NCI-H2107 (cell line): ENCODE measurements around the gene TXNRD2.

ENCODE experiments used
- DNase-seq: peaks from one replicate; lab custom pipeline; 2025; lab: John Stamatoyannopoulos, UW

Gene TXNRD2

DNA sequence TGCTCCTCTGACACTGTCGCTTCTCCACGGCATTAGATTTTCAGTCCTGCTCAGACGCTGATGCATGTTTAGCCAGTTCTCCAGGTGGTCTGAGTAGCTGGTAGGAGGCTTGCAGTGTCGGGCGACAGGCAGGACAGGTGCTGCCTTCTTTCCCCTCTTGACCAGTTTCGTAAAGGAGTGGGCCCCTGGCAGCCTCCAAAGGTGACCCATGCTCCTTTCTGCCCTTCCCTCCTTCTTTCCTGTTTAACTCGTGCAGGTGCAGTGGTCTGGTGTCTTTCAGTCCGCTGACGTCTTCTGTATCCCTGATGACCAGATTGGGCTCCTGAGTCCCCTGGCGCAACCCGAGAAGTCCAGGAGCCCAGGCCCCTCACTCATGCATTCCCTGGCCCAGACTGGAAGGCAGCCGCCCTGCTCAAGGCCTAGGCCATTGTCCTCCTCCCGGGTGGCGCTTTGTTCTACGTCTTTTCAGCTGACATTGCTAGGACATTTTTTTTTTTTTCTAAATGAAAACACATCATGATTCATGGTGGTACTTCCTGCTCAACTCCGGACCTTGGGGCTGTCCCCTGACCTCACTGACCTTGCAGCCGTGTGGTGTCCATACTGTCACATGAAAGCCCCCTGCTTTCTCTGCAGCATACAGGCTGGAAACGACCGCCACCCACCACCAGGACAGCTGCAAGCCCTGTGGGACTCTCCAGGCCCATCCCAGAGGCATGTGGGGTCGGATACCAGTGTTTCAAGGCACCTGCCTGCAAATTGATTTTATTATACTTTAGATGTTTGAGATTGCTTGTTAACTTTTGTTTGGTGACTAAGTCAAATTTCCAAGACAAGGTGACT is 25.5 kb upstream of the TXNRD2 start:
- no peak for DNase-seq

DNA sequence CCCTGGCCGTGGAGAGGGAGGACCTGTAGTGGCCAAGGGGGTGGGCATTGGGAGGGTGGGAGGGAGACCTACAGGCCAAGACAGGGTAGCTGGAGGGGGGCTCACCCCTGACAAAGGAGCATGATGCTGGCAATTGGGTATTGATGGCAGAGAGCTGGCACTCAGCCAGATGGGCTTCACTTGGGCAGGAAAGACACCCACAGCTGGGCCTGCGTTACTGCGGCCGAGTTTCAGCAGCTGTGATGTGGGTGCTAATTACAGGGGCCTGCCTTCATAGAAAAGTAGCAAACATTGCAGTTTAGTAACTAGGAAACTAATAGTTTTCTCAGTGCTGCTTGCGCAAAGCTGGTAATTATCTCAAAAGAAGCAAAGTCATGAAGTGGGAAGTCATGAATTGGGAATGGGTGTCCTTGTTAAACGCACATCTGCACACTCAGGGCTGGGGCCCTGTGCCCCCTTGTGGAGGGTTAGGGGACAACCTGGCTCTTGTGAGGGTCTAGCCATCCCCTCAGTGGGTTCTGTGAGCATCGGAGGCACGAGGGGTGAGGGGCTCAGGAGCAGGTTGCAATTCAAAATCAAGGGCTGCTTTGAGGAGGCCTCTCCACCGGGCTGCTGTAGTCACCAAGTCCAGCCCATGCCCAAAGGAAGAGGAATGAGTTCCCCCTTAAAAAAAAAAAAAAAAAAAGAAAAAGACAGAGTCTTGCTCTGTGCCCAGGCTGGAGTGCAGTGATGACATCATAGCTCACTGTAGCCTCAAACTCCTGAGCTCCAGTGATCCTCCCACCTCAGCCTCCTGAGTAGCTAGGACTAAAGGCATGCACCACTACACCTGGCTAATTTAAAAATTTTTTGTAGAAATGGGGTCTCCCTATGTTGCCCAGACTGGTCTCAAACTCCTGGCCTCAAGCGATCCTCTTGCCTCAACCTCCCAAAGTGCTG is 24.4 kb upstream of the TXNRD2 start:
- DNase-seq, result no peak

DNA sequence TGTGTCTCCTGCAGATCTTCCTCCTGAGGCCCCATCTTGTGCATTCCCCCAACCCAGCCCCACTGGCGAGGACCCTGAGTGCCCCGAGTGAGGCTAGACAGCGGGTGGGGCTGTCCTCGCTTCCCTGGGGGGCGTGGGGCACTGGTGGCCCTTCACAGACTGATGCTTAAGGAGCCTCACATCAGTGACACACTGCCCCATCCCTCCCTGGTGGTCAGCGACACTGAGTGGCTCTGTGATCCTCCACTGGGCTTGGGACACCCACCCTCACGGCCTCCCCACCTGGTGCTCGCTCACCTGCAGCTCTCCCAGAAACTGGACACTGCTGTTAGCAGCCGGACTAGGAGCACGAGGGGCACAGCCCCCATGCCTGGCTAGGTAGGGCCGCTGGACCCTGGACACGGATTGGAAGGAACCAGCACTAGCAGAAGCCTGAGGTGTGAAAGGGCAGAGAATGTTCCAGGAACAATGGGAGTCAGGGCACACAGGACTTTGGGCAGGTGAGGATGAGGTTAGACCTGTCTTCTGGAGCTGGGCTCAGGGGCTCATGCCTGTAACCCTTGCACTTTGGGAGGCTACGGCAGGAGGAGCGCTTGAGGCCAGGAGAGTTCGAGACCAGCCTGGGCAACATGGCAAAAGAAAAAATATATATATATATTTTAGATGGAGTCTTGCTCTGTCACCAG is 23.2 kb upstream of the TXNRD2 start:
- no peak for DNase-seq

DNA sequence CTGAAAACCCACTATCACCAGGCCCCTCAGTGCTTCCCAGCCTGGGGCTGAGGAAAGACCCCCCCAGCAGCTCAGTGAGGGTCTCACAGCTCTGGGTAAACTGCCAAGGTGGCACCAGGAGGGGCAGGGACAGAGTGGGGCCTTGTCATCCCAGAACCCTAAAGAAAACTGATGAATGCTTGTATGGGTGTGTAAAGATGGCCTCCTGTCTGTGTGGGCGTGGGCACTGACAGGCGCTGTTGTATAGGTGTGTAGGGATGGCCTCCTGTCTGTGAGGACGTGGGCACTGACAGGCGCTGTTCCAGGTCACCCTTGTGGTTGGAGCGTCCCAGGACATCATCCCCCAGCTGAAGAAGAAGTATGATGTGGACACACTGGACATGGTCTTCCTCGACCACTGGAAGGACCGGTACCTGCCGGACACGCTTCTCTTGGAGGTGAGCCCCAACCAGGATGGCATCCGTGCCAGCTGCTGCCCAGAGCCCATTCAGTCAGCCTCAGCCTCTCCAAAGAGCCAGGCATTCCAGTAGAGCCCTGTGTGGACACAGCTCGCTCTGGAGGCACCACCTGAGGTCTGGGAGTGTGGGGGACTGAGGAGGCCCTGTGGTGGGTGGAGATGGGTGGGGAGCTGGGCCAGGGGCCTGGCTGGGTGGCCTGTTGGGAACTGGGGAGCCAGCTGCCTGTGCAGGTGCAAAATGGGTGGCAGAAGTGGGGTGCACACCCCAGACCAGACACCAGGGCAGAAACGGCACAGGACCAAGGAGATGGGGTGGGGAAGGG is 22.4 kb upstream of the TXNRD2 start:
- no peak for DNase-seq

DNA sequence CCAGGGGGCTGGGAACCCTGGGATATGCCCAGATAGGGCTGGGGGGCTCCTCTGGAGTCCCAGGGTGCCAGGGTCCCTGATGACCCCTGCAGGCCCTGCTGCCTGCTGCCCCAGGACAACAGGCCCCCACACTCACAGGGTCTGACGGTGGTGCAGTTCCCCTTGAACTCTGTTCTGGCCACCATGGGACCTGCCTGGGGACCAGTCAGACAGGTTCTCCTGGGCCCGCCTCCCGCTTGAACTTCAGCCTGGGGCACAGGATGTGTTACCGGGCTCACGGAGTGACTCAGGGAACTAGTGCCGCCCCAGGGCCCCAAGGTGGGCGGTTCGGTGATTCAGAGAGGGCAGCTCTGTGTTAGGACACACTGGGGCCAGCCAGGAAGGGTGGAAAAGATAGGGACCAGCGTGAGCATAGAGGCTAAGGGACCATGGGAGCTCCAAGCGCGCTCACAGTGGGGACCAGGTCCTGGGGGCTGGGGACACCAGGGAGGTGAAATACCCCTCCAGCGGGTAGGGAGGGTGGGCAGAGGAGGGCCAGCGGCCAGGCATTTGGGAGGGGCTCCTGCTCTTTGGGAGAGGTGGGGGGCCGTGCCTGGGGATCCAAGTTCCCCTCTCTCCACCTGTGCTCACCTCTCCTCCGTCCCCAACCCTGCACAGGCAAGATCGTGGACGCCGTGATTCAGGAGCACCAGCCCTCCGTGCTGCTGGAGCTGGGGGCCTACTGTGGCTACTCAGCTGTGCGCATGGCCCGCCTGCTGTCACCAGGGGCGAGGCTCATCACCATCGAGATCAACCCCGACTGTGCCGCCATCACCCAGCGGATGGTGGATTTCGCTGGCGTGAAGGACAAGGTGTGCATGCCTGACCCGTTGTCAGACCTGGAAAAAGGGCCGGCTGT is 21.5 kb upstream of the TXNRD2 start:
- no peak for DNase-seq

DNA sequence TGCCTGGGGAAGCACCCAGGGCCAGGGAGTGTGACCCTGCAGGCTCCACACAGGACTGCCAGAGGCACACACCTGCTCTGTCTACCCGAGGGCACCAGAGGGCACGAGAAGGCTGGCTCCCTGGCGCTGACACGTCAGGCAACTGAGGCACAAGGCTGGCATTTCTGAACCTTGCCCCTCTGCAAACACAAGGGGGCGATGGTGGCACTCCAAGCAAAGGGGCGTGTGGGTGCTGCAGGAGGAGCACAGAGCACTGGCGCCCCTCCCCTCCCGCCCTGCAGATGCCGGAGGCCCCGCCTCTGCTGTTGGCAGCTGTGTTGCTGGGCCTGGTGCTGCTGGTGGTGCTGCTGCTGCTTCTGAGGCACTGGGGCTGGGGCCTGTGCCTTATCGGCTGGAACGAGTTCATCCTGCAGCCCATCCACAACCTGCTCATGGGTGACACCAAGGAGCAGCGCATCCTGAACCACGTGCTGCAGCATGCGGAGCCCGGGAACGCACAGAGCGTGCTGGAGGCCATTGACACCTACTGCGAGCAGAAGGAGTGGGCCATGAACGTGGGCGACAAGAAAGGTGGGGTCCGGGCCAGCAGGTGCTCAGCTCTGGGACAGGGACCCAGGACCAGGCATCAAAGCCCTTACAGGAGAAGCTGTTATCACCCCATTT is 20.8 kb upstream of the TXNRD2 start:
- DNase-seq, result peak; percentile 37

DNA sequence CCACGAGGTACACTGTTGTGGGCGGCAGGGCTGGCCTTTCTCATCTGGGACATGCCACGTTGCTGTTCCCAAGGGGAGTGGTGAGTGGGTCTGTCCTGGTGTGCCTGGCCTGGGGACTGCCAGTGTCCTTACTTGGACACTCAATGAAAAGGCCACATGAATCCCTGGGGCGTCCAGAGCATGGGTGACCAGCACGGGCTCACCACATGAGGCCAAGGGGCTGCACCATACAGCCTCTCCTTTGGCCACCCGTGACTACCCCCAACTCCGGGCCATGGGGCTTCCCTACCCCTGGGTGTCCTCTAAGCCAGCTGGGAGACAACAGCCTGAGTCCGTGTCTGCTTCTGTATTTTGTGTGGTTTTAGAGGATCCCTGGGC is 20.2 kb upstream of the TXNRD2 start:
- no peak for DNase-seq

DNA sequence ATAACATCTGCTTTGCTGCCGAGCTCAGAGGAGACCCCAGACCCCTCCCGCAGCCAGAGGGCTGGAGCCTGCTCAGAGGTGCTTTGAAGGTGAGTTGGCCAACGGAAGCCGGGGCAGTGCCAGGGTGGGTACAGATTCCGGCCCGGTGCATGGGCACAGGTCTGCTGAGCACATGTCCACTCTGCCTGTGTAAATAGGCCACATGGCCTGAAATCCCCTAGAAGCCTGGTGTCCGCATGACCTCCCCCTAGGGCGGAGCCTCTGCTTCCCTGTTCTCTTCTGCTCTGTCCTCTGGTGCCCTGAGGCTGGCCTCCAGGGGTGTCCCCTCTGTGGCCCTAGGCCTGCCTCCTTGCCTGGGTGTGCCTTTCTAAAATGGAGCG is 19.6 kb upstream of the TXNRD2 start:
- no peak for DNase-seq

DNA sequence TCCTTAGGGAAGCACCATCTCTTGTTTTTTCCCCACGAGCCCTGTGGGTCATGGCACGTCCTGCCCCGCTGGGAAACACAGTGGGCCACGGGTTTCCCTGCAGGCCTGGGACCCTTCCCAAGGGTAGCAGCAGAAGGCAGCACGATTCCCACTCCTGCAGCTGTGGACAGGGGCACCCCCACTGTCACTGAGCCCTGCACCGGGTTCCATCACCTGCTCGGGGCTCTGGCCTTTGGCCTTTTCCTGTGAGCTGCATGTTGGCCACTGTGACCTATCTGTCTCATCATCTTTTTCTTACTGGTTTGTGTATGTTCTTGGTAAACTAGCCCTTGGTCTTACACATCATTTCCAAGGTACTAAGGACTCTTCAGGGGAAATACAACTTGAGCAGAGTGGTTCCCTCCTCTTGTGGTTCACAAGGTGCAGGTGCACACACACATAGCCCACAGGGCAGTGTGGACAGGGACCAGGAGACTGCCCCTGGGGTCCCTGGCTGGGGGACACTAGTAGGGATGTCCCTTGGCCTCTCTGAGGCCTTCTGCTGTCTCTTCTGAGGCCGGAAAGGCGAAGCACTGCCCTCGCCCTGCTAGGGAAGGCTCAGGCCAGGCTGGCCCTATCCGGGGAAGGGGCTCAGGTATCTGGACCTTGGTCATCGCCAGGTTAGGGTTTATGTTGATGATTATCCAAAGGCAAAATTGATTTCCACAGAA is 19.0 kb upstream of the TXNRD2 start:
- DNase-seq, result no peak

DNA sequence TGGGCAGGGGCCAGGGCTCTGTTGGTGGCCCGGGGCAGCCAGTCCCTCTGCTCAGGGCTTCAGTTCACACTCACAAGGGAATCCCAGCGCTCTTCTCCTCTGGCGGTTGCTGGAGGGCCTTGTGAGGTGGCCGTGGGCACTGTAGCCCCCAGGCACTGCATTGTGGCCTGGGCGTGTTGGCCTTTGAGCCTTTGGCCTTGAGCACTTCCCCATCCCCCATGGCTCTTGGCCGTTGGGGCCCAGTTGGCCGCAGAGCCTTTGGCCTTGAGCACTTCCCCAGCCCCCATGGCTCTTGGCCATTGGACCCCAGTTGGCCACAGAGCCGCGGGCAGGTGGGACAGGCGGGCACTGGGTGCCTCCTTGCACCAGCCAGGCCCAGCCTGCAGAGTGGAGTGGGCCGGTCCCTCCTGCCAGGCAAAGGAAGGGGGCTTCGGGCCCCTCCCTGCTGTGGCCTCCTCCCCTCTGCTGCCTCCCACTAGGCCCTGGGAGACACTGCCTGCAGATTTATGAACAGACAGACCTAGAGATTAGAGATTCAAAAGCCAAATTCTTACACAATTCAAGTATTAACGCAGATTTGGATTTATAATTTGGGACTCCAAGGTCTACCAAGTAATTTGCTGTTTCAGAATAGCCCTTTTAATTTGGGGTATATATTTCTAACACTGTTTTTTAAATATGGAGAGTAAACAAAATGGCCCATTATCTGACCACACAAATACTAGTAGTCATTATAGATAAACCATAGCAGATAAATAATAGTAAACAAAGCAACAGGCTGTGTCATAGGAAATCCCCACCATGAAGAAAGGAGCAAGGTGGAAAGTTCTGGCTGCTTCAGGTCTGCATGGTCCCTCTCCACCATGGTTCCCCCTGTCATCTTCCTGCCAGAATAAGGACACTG is 18.2 kb upstream of the TXNRD2 start:
- DNase-seq, result no peak

DNA sequence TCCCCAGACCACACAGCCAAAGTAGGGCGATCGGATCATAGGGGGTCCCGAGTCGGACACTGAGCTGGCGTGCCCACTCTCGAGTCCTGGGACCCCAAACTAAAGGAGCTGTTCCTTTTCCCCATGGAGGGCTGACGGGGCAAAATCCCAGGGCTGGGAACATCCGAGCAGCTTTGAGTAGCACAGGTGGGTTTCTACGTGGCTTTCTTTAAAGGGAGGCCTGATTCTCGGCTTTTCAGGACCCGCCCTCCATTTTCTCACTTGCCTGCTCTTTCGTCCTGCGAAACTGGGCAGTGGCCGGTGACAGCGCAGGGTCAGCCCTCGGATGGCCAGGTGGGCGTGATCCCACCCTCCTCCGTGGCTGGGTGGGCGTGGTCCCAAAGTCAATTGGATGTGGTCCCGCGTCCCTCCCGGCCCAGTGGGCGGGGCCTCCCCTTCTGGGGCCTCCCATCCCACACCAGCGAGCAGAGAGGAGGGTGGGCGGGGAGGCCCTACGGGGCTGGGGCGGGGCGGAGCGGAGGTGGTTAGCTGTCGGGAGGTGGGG is 17.5 kb upstream of the TXNRD2 start:
- DNase-seq, result no peak

DNA sequence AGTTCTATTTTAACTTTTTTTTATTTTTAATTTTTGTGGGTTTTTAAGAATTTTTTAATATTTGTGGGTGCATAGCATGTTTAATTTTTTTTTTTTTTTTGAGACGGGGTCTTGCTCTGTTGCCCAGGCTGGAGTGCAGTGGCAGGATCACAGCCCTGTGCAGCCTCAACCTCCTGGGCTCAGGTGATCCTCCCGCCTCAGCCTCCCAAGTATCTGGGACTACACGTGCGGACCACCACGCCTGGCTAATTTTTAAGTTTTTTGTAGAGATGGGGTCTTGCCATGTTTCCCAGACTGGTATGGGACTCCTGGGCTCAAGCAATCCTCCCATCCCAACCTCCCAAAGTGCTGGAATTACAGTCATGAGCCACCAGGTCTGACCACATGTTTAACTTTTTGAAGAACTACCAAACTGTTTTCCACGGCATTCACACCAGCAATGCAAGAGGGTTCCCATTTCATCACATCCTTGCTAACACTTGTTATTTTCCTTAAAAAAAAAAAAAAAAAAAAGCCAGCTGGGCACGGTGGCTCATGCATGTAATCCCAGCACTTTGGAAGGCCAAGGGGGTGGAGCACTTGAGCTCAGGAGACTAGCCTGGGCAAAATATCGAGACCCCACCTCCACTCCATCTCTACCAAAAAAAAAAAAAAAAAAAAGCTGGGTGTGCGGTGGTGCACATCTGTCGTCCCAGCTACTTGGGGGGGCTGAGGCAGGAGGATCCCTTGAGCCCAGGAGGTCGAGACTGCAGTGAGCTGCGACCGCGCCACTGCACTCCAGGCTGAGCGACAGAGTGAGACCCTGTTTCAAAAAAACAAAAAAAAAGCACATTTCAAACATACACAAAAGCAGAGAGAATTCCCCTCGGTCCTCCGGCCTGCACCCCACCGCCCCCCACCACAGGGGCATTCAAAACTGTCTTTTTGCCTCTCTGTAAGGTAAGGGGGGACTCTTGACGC is 16.7 kb upstream of the TXNRD2 start:
- no peak for DNase-seq

DNA sequence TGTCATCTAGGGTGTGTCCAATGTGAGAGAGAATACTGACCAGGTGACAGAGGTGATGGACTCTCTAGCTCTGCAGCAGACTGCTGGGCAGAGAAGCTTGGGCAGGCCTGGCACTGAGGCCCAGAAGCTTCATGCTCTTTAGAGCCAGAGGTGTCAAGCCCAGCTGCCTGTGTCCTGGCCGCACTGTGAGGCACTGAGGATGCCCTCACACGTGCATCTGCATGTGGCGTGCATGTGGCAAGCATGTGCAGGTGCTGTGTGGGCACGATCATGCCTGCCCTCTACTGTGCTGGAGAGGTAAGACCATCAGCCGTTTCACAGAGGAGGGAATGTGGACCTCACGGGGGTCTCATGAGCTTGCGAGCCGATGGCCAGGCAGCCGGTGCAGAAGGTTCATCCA is 15.8 kb upstream of the TXNRD2 start:
- no peak for DNase-seq

DNA sequence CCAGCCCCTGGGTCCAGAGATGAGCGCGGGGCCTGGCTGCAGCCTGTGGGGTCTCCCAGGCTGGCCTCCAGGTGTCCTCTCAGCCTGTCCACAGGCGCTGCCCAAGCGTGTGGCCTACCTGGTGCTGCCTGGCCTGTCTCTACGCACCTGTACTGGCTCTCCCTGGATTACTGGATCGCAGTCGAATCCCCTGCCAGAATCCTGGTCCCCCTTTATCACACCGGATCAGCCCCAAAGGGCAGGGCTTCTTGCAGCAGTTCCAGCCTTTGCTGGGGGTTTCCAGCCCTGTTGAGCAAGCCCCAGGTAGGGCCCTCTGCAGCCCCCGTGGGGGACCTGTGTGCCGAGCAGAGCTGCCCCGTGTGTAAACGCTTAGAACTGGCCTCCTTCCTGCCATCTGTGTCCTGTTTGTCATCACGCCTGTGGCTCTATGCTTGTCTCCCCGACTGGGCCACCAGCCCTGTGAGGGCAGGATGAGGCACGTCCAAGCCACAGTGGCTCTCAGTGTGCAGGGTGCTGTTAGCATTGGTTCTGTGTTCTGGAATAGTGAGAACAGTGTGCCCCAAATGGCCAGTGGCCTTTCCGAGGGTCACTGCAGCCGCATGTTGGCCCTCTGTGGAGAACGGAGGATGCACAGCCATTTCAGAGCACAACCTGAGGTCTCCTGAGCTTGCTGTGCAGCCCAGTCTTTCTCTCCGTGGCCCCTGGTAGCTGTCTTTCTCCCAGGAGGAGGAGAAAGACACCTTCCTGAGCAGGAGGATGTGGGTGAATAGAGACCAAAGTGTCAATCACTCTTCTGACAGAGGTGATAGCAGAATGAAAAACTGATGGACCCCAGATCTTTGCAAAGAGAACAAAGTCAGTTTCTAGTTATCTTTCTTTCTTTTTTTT is 13.9 kb upstream of the TXNRD2 start:
- no peak for DNase-seq

DNA sequence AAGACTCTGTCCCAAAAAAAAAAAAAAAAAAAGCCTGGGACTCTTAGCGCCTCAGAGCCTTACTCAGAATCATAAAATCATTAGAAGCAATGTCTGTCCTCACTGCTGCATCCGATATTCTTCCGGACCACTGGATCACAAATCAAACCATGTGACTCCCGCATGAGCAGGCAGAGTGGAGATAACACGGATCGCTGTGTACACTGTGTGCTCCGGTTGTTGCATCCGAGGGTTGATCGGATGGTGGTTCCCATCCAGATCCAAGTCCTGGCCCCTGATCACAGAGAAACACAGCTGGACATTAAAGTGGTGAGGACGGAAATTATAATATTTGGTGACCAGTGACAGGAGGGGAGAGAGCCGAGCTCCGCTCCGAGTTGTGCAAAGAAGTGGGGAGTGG is 9.7 kb upstream of the TXNRD2 start:
- DNase-seq, result no peak
